AG09309 (cell line): ENCODE data around the gene RABGAP1L.
"Not testable (repeated sequence)": the region's sequence is repeated elsewhere in the genome, so short reads cannot be mapped to it uniquely, and the experiment has no call there.

Experiments used
- DNase-seq: peaks from one replicate; pipeline ENCODE4 v3.0.0-alpha.2; 2010; ENCODE audit warnings: low read depth
- H3K4me3 ChIP-seq: 2 replicates; pipeline ENCODE4 v1.5.1; 2011; ENCODE audit warnings: mild to moderate bottlenecking, low read depth, low read length, moderate library complexity; ENCODE audit not compliant: control insufficient read depth
- TF ChIP-seq, protein P1 (sequence below): IDR thresholded peaks from 2 replicates; pipeline ENCODE4 v1.5.1; 2011; ENCODE audit warnings: mild to moderate bottlenecking, low read depth, low read length, inconsistent platforms; ENCODE audit not compliant: insufficient read depth, control insufficient read depth; ENCODE audit errors: missing control alignments

RABGAP1L gene

DNA sequence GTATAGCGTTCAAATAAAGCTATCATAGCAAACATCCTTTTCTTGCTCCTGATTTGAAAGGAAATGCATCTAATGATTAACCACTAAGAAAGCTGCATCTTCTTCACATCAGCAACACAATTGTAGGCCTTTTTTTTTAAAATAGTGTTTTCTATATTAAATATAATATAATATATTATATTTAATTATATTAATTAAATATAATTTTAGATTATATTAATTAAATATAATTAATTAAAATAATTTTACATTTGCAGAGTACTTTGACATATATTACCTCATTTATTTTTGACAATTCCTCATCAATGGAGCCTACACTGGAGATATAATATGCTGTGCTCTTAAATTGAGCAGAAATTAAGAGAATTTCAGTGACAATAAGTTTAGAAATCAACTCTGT, 481.5 kb downstream of the RABGAP1L start:
- DNase-seq: no peak
- TF ChIP-seq, protein P1, sequence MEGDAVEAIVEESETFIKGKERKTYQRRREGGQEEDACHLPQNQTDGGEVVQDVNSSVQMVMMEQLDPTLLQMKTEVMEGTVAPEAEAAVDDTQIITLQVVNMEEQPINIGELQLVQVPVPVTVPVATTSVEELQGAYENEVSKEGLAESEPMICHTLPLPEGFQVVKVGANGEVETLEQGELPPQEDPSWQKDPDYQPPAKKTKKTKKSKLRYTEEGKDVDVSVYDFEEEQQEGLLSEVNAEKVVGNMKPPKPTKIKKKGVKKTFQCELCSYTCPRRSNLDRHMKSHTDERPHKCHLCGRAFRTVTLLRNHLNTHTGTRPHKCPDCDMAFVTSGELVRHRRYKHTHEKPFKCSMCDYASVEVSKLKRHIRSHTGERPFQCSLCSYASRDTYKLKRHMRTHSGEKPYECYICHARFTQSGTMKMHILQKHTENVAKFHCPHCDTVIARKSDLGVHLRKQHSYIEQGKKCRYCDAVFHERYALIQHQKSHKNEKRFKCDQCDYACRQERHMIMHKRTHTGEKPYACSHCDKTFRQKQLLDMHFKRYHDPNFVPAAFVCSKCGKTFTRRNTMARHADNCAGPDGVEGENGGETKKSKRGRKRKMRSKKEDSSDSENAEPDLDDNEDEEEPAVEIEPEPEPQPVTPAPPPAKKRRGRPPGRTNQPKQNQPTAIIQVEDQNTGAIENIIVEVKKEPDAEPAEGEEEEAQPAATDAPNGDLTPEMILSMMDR: no peak

DNA sequence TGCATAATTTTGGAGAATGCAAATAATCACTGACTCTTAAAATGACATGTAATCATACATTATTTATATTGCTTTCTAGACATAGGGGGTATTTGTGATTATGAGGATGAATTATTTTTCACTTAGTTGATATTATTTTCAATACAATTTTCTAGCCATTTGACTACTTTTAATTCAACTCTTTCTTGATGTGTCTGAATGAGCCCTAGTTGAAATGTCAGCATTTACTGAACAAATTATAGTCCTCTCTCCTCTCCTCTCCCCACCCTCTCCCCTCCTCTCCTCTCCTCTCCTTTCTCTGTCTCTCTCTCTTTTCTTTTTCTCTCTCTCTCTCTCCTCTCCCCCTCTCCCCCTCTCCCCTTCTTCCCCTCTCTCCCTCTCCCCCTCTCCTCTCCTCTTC, 483.1 kb downstream of the RABGAP1L start:
- H3K4me3 ChIP-seq: no peak overlapping the region
- TF ChIP-seq, protein P1: no peak
- no peak for DNase-seq

More for the DNA sequence above, 481.5 kb downstream of the RABGAP1L start:
- no peak overlapping the region for H3K4me3 ChIP-seq

DNA sequence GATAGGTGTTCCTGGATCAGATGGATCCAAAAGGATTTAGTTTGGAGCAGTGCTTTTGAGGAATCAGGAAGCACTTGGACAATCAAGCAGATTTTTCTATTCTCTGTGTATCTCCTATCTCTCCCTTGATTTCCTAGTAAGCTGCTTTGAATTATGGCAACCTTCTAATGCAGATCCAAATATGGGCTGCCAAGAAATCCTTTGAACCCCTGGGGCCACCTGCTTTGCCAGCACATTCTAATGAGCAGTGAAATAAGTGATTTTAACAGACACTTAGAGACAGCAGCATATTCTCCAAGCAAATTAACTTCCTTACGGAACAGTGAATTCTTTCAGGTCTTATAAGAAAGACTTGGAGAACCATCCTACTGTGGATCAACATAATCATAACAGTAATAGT, 483.9 kb downstream of the RABGAP1L start:
- TF ChIP-seq, protein P1: no peak
- DNase-seq: no peak
- H3K4me3 ChIP-seq: no peak overlapping the region

DNA sequence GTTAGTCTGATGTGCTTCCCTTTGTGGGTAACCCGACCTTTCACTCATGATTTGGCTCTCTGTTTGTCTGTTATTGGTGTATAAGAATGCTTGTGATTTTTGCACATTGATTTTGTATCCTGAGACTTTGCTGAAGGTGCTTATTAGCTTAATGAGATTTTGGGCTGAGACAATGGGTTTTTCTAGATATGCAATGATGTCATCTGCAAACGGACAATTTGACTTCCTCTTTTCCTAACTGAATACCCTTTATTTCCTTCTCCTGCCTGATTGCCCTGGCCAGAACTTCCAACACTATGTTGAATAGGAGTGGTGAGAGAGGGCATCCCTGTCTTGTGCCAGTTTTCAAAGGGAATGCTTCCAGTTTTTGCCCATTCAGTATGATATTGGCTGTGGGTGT, 490.3 kb downstream of the RABGAP1L start:
- not testable (repeated sequence) for DNase-seq, H3K4me3 ChIP-seq

DNA sequence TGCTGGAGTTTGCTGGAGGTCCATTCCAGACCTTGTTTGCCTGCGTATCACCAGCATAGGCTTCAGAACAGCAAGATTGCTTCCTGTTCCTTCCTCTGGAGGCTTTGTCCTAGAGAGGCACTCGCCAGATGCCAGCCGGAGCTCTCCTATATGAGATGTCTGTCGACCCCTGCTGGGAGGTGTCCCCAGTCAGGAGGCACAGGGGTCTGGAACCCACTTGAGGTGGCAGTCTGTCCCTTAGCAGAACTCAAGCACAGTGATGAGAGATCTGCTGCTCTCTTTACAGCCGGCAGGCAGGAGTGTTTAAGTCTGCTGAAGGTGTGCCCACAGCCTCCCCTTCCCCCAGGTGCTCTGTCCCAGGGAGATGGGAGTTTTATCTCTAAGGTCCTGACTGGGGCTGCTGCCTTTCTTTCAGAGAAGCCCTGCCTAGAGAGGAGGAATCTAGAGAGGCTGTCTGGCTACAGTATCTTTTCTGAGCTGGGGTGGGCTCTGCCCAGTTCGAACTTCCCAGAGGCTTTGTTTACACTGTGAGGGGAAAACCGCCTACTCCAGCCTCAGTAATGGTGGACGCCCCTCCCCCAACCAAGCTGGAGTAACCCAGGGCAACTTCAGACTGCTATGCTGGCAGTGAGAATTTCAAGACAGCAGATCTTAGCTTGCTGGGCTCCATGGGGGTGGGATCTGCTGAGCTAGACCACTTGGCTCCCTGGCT, 493.4 kb downstream of the RABGAP1L start:
- H3K4me3 ChIP-seq: no peak overlapping the region
- DNase-seq: no peak
- TF ChIP-seq, protein P1: no peak

DNA sequence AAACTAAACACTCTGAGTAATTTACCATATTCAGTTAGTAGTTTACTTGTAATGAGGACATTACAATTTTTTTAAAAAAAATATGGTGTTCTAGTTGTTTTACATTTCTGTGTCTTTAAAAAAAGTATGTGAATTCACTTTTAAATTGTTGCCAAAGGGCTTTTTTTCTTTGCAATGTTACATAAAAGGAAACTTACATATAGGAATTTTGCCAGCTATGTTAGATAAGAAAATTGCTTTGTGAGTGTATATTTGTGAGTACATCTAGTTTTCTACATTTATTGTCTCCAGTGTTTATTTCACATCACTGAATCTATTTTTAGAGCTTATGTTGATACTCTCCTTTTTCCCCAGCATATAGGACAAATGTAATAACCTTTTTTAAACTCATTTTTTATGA, 495.2 kb downstream of the RABGAP1L start:
- TF ChIP-seq, protein P1: no peak
- no peak for DNase-seq
- H3K4me3 ChIP-seq: no peak overlapping the region

DNA sequence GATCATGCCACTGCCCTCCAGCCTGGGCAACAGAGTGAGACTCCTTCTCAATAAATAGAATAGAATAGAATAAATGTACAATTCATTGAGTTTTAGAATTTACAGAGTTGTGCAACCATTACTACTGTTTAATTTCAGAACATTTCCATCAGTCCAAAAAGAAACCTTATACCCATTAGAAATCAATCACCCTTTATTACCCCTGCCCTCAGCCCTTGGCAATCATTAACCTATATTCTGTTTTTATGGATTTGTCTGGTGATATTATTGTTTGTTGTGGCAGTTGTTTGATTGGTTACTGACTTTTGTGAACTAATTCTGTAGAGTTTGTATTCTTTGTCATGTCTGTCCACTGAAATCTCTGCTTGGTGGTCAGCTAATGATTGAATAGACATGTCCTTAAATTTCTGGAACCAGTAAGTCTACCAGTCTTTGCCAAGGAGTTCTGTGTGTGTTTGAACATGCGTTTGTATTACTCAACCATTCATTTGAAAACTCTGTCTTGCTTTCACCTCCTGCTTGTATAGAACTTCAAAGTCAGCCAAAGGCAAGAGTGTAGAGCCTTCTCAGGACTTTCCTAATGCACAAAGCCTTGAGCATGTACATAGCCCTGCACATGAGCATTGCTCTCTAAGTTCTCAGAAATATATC, 497.2 kb downstream of the RABGAP1L start:
- TF ChIP-seq, protein P1: no peak
- no peak overlapping the region for H3K4me3 ChIP-seq
- DNase-seq: no peak
